Measurements from ENCODE around the gene SOAT2.

DNA sequence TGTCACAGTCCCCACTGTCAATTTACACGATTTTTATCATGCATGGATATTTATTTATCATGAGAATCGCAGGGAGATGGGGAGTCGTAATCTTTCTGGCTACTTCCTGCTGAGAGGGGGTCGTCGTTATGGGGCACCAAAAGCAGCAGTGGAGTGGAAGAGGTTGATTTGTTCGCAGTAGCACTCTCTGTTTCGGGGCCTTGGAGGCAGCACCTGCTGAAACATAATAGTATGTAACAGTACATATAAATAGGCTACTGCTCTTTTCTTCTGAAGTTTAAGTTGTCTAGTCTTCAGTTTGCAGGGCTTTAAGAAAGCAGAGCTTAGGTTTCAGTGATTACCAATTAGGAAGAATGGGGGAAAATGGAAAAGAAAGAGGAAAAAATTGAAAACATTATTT is 3.8 kb downstream of the SOAT2 start:
- TF ChIP-seq EZH2phosphoT487 (IDR thresholded peaks at IDR 0.05; ENCODE audit: insufficient read depth, low read depth) (no peak), EZH2 (IDR thresholded peaks at IDR 0.05; ENCODE audit: insufficient read depth, poor library complexity, severe bottlenecking) (no peak)

Data from GM23248 (cell line).